ENCODE measurements around the gene DKC1.

DKC1 gene

DNA sequence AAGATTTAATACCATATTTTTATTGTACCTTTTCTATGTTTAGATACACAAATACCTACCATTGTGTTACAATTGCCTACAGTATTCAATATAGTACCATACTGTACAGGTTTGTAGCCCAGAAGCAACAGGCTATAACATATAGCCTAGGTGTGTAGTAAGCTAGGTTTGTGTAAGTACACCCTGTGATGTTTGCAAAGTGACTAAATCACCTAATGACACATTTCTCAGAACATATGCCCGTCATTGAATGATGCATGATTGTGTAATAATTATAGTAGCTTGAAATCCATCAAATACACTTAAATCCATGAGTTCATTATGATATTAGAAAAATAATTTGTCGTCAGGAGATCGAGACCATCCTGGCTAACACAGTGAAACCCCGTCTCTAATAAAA, 42.6 kb upstream of the DKC1 start:
- H3K4me3 ChIP-seq (ENCODE audit: low read depth, low read length): no peak overlapping the region
- no peak for DNase-seq (ENCODE audit: low read depth)
- TF ChIP-seq, protein P1, sequence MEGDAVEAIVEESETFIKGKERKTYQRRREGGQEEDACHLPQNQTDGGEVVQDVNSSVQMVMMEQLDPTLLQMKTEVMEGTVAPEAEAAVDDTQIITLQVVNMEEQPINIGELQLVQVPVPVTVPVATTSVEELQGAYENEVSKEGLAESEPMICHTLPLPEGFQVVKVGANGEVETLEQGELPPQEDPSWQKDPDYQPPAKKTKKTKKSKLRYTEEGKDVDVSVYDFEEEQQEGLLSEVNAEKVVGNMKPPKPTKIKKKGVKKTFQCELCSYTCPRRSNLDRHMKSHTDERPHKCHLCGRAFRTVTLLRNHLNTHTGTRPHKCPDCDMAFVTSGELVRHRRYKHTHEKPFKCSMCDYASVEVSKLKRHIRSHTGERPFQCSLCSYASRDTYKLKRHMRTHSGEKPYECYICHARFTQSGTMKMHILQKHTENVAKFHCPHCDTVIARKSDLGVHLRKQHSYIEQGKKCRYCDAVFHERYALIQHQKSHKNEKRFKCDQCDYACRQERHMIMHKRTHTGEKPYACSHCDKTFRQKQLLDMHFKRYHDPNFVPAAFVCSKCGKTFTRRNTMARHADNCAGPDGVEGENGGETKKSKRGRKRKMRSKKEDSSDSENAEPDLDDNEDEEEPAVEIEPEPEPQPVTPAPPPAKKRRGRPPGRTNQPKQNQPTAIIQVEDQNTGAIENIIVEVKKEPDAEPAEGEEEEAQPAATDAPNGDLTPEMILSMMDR (IDR thresholded peaks at IDR 0.05; ENCODE audit: control insufficient read depth, extremely low read depth, insufficient read depth): no peak

- DNase-seq (ENCODE audit: low read depth): no peak
- TF ChIP-seq, protein P1 (IDR thresholded peaks at IDR 0.05; ENCODE audit: control insufficient read depth, extremely low read depth, insufficient read depth): no peak
- no peak overlapping the region for H3K4me3 ChIP-seq (ENCODE audit: low read depth, low read length)
Measured at GRCh38 chrX:154721155-154721554, 41.5 kb upstream of the DKC1 start.

DNA sequence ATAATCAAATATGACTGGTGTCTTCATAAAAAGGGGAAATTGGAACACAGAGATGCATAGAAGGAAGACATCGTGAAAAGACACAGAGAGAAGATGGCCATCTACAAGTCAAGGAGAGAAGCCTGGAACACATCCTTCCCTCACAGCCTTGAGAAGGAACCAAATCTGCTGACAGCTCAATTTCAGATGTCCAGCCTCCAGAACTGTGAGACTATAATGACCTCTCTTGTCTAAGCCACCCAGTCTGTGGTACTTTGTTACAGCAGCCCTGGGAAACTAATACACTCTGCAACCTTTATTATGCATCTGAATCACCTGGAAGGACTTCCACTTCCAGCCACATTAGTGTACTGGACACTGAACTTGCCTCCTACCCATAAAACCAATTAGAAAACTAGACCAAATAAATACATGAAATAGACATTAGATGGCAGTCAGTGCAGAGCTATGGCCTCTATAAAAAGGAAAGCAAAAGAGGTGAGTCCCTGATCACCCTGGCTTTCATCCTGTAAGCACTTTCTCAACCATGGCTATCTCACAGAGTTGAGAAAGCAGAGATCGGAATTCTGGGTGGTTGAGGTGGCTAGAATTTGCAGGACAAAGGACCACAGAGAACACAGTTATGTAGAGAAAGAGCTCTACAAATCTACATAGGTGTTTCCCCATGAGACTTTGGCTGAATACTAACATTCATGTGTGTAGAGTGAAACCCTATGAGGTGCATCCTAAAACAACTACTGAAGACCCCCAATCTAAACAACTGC, 37.5 kb upstream of the DKC1 start:
- TF ChIP-seq, protein P1 (IDR thresholded peaks at IDR 0.05; ENCODE audit: control insufficient read depth, extremely low read depth, insufficient read depth): no peak
- no peak for DNase-seq (ENCODE audit: low read depth)
- no peak overlapping the region for H3K4me3 ChIP-seq (ENCODE audit: low read depth, low read length)

DNA sequence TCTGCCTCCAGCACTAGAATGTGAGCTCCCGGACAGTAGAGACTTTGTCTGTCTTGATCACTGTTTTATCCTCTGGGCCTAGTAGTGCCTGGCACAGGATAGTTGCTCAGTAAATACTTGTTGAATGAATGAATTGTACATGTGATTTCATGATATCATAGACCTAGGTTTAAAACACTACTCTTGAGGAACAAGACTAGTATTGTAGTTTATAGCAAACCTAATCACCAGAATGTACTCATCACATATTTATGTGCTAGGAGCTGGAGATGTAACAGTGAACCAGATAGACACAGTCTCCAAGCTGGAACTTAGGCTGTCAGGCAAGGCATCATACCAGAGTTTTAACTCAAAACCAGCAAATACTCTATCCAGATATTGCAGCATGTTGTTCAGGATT, 35.2 kb upstream of the DKC1 start:
- TF ChIP-seq, protein P1 (IDR thresholded peaks at IDR 0.05; ENCODE audit: control insufficient read depth, extremely low read depth, insufficient read depth): no peak
- H3K4me3 ChIP-seq (ENCODE audit: low read depth, low read length): no peak overlapping the region
- DNase-seq (ENCODE audit: low read depth): no peak

GRCh38 chrX:154727871-154728270, 34.8 kb upstream of the DKC1 start:
- TF ChIP-seq, protein P1 (IDR thresholded peaks at IDR 0.05; ENCODE audit: control insufficient read depth, extremely low read depth, insufficient read depth): no peak
- H3K4me3 ChIP-seq (ENCODE audit: low read depth, low read length): no peak overlapping the region
- DNase-seq (ENCODE audit: low read depth): no peak

GRCh38 chrX:154728431-154729190, 34.1 kb upstream of the DKC1 start:
- no peak overlapping the region for H3K4me3 ChIP-seq (ENCODE audit: low read depth, low read length)
- TF ChIP-seq, protein P1 (IDR thresholded peaks at IDR 0.05; ENCODE audit: control insufficient read depth, extremely low read depth, insufficient read depth): no peak
- no peak for DNase-seq (ENCODE audit: low read depth)
